Testis (tissue), 2 donors: Measurements from ENCODE around the gene TLE3.

Experiments
- POLR2A ChIP-seq: fragments of 450-650 bp; IDR thresholded peaks from one replicate; pipeline ENCODE4 v1.6.1; 2017; ENCODE audit warnings: antibody characterized with exemption, mild to moderate bottlenecking, moderate library complexity
- TF ChIP-seq, protein P1 (sequence below), 3 experiments: fragments of 450-650 bp in 2 of 3; fragments of 200-600 bp in 1 of 3; sonication (generic) in 1 of 3; IDR thresholded peaks; one replicate each; pipeline ENCODE4 v1.5.1; 2016 to 2019; ENCODE audit warnings: antibody characterized with exemption in 3 of 3, mild to moderate bottlenecking in 2 of 3, moderate library complexity in 1 of 3

- TF ChIP-seq POLR2A, result no peak
- TF ChIP-seq, protein P1, sequence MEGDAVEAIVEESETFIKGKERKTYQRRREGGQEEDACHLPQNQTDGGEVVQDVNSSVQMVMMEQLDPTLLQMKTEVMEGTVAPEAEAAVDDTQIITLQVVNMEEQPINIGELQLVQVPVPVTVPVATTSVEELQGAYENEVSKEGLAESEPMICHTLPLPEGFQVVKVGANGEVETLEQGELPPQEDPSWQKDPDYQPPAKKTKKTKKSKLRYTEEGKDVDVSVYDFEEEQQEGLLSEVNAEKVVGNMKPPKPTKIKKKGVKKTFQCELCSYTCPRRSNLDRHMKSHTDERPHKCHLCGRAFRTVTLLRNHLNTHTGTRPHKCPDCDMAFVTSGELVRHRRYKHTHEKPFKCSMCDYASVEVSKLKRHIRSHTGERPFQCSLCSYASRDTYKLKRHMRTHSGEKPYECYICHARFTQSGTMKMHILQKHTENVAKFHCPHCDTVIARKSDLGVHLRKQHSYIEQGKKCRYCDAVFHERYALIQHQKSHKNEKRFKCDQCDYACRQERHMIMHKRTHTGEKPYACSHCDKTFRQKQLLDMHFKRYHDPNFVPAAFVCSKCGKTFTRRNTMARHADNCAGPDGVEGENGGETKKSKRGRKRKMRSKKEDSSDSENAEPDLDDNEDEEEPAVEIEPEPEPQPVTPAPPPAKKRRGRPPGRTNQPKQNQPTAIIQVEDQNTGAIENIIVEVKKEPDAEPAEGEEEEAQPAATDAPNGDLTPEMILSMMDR (IDR thresholded peaks at IDR 0.05), result no peak
Observed at GRCh38 chr15:70121624-70122302, 24.0 kb upstream of the TLE3 start.
